ENCODE measurements around the gene KIF5A. TPM values are rescaled to one million over a fixed set of nuclear protein-coding genes. Genes with fewer than 3 reads are reported as not detected.
A peak's percentile ranks its signal among the peaks of the same experiment; 100 is the strongest.

Gene KIF5A
- total RNA-seq, 3 donors from 2014 or later = 0.56 to 0.98 (median 0.68) TPM

- peaks cover 23% of the 10 kb centered on the region for H3K36me3 Mint-ChIP-seq (ENCODE audit: insufficient read depth)
- ATAC-seq = peak; percentile 76 to 77
- no peaks in the 10 kb centered on the region for H3K9me3 Mint-ChIP-seq
These were observed 54.7 kb downstream of the KIF5A start, which contains the start of gene DTX3 for GRCh38 chr12:57604454-57604991. Gene DTX3 (plus strand): TSS chr12:57604824. CDS start chr12:57606518, 1,694 bp downstream.

GRCh38 chr12:57604992-57605810, 55.4 kb downstream of the KIF5A start:
- Mint-ChIP-seq H3K36me3 (ENCODE audit: insufficient read depth) (peaks cover 17% of the 10 kb centered on the region), H3K27me3 (ENCODE audit: low read depth) (no peaks in the 10 kb centered on the region), H3K4me1 (ENCODE audit: low read depth) (peaks cover 25% of the 10 kb centered on the region), H3K9me3 (no peaks in the 10 kb centered on the region), H3K4me3 (peak overlapping the region; percentile 79)
- peak; percentile 51 to 55 for ATAC-seq
- no peak for DNase-seq

More at GRCh38 chr12:57604454-57604991, 54.7 kb downstream of the KIF5A start, which contains the start of gene DTX3:
- H3K27me3 Mint-ChIP-seq (ENCODE audit: low read depth) = no peaks in the 10 kb centered on the region
- DNase-seq = peak; percentile 23
- peaks cover 25% of the 10 kb centered on the region for H3K4me1 Mint-ChIP-seq (ENCODE audit: low read depth)
- H3K4me3 Mint-ChIP-seq = peak within 1 kb of the TSS; percentile 79

GRCh38 chr12:57605811-57606311, 56.0 kb downstream of the KIF5A start:
- H3K36me3 Mint-ChIP-seq (ENCODE audit: insufficient read depth) = peaks cover 14% of the 10 kb centered on the region
- H3K9me3 Mint-ChIP-seq = no peaks in the 10 kb centered on the region
- H3K27me3 Mint-ChIP-seq (ENCODE audit: low read depth) = peaks cover 2% of the 10 kb centered on the region
- peak overlapping the region; percentile 79 for H3K4me3 Mint-ChIP-seq
- DNase-seq (no peak), ATAC-seq (no peak)
- peaks cover 29% of the 10 kb centered on the region for H3K4me1 Mint-ChIP-seq (ENCODE audit: low read depth)

- DNase-seq (no peak), ATAC-seq (no peak)
- peaks cover 11% of the 10 kb centered on the region for H3K36me3 Mint-ChIP-seq (ENCODE audit: insufficient read depth)
- peak overlapping the region; percentile 12 for H3K4me3 Mint-ChIP-seq
- H3K4me1 Mint-ChIP-seq (ENCODE audit: low read depth) = peaks cover 29% of the 10 kb centered on the region
- no peaks in the 10 kb centered on the region for H3K9me3 Mint-ChIP-seq
- H3K27me3 Mint-ChIP-seq (ENCODE audit: low read depth) = peaks cover 2% of the 10 kb centered on the region
These were observed 56.6 kb downstream of the KIF5A start for GRCh38 chr12:57606399-57606798.

GRCh38 chr12:57606821-57607220, 57.0 kb downstream of the KIF5A start:
- no peak for DNase-seq
- Mint-ChIP-seq H3K9me3 (no peaks in the 10 kb centered on the region), H3K4me3 (no peak overlapping the region), H3K27me3 (ENCODE audit: low read depth) (peaks cover 2% of the 10 kb centered on the region), H3K36me3 (ENCODE audit: insufficient read depth) (peaks cover 7% of the 10 kb centered on the region), H3K4me1 (ENCODE audit: low read depth) (peaks cover 29% of the 10 kb centered on the region)
- ATAC-seq = no peak

- peaks cover under 1% of the 10 kb centered on the region for H3K36me3 Mint-ChIP-seq (ENCODE audit: insufficient read depth)
- peaks cover 7% of the 10 kb centered on the region for H3K27me3 Mint-ChIP-seq (ENCODE audit: low read depth)
- no peak overlapping the region for H3K4me3 Mint-ChIP-seq
- H3K9me3 Mint-ChIP-seq = no peaks in the 10 kb centered on the region
- DNase-seq (no peak), ATAC-seq (no peak)
- peaks cover 27% of the 10 kb centered on the region for H3K4me1 Mint-ChIP-seq (ENCODE audit: low read depth)
These were observed 58.3 kb downstream of the KIF5A start for GRCh38 chr12:57607958-57608663.

- Mint-ChIP-seq H3K4me3 (no peak overlapping the region), H3K36me3 (ENCODE audit: insufficient read depth) (no peaks in the 10 kb centered on the region), H3K27me3 (ENCODE audit: low read depth) (peaks cover 12% of the 10 kb centered on the region), H3K9me3 (no peaks in the 10 kb centered on the region), H3K4me1 (ENCODE audit: low read depth) (peaks cover 19% of the 10 kb centered on the region)
- ATAC-seq = no peak
- DNase-seq = no peak
These were observed 59.4 kb downstream of the KIF5A start for GRCh38 chr12:57609101-57609780.

GRCh38 chr12:57609781-57610553, 60.1 kb downstream of the KIF5A start:
- H3K4me1 Mint-ChIP-seq (ENCODE audit: low read depth) = peaks cover 17% of the 10 kb centered on the region
- H3K36me3 Mint-ChIP-seq (ENCODE audit: insufficient read depth) = no peaks in the 10 kb centered on the region
- DNase-seq (no peak), ATAC-seq (no peak)
- H3K9me3 Mint-ChIP-seq = no peaks in the 10 kb centered on the region
- H3K27me3 Mint-ChIP-seq (ENCODE audit: low read depth) = peaks cover 13% of the 10 kb centered on the region
- peak overlapping the region; percentile 68 for H3K4me3 Mint-ChIP-seq

- Mint-ChIP-seq H3K36me3 (ENCODE audit: insufficient read depth) (no peaks in the 10 kb centered on the region), H3K27me3 (ENCODE audit: low read depth) (peaks cover 13% of the 10 kb centered on the region), H3K4me1 (ENCODE audit: low read depth) (peaks cover 12% of the 10 kb centered on the region), H3K4me3 (peak overlapping the region; percentile 68), H3K9me3 (no peaks in the 10 kb centered on the region)
- ATAC-seq (peak in 1 of 2 donors; percentile 28), DNase-seq (no peak)
These were observed 60.8 kb downstream of the KIF5A start for GRCh38 chr12:57610554-57611107.

- H3K4me1 Mint-ChIP-seq (ENCODE audit: low read depth) = peaks cover 9% of the 10 kb centered on the region
- ATAC-seq = peak; percentile 81 to 87
- peak; percentile 49 for DNase-seq
- H3K27me3 Mint-ChIP-seq (ENCODE audit: low read depth) = peaks cover 17% of the 10 kb centered on the region
- no peaks in the 10 kb centered on the region for H3K9me3 Mint-ChIP-seq
- H3K36me3 Mint-ChIP-seq (ENCODE audit: insufficient read depth) = no peaks in the 10 kb centered on the region
- H3K4me3 Mint-ChIP-seq = peak within 1 kb of the TSS; percentile 69
These were observed 61.4 kb downstream of the KIF5A start, which contains the start of gene ARHGEF25 for GRCh38 chr12:57611108-57611826. Gene ARHGEF25 (plus strand): TSS chr12:57611435. CDS start chr12:57611895, 460 bp downstream.

- DNase-seq = no peak
- H3K36me3 Mint-ChIP-seq (ENCODE audit: insufficient read depth) = no peaks in the 10 kb centered on the region
- ATAC-seq = no peak
These were observed 62.2 kb downstream of the KIF5A start for GRCh38 chr12:57611827-57612710.

More at GRCh38 chr12:57611827-57612710, 62.2 kb downstream of the KIF5A start:
- H3K9me3 Mint-ChIP-seq = no peaks in the 10 kb centered on the region
- H3K27me3 Mint-ChIP-seq (ENCODE audit: low read depth) = peaks cover 21% of the 10 kb centered on the region
- H3K4me3 Mint-ChIP-seq = peak overlapping the region; percentile 69
- H3K4me1 Mint-ChIP-seq (ENCODE audit: low read depth) = peaks cover 9% of the 10 kb centered on the region
